Transverse colon (tissue), 4 donors: ENCODE measurements around the gene SMYD3.

ENCODE experiments used
- CTCF ChIP-seq, 5 experiments: fragments of 200-600 bp in 3 of 5; fragments of 450-650 bp in 2 of 5; sonication (generic) in 3 of 5; IDR thresholded peaks; 1 replicate in 2 of 5; 2 replicates in 3 of 5; pipeline ENCODE4 v1.5.1; 2016 to 2017; ENCODE audit warnings: antibody characterized with exemption in 5 of 5, inconsistent platforms in 3 of 5, mild to moderate bottlenecking in 2 of 5, moderate library complexity in 1 of 5
- EP300 ChIP-seq: sonication (generic); formaldehyde crosslinking; IDR thresholded peaks from one replicate; pipeline ENCODE4 v1.6.1; 2017; ENCODE audit warnings: antibody characterized with exemption, low read depth
- POLR2AphosphoS5 ChIP-seq, 3 donors: sonication (generic); formaldehyde crosslinking; IDR thresholded peaks; one replicate each; pipeline ENCODE4 v1.6.1; 2016; ENCODE audit warnings: antibody characterized with exemption in 3 of 3

DNA sequence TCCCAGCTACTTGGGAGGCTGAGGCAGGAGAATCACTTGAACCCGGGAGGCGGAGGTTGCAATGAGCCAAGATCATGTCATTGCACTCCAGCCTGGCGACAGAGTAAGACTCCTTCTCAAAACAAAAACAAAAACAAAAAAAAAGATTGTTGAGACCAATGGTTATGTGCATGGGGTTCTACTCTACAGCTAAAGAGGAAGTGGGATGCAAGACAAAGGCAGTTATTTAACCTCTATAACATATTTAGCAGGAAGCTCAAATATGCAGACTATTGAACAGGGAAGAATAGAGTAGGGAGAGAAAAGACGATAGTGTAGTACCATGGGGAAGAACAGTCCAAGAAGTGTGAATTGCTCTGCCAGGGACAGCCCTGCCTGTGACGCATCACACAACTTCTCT lies 227.7 kb downstream of the SMYD3 start:
- TF ChIP-seq CTCF (IDR thresholded peaks at IDR 0.05) (no peak), EP300 (no peak), POLR2AphosphoS5 (IDR thresholded peaks at IDR 0.05) (no peak)
